ENCODE measurements around the gene KIAA1755. TPM values are rescaled to one million over a fixed set of nuclear protein-coding genes. Genes with fewer than 3 reads are reported as not detected.
A peak's percentile ranks its signal among the peaks of the same experiment; 100 is the strongest.

Gene KIAA1755
- total RNA-seq, 1 donor from 2014 or later: 15.2 TPM

- intact Hi-C loops (cut with DNase I): no loop called here
- TF ChIP-seq CTCF (IDR thresholded peaks at IDR 0.05): no peak
- peak in 1 of 2 donors; percentile 49 for DNase-seq (ENCODE audit: low spot score in 2 of 2)
- no peaks in the 10 kb centered on the region for H3K9me3 ChIP-seq
- H3K4me3 ChIP-seq: no peak overlapping the region
- H3K36me3 ChIP-seq: no peaks in the 10 kb centered on the region
- H3K27ac ChIP-seq: peak overlapping the region; percentile 46 to 54
- H3K4me1 ChIP-seq: peaks cover under 1 to 11% of the 10 kb centered on the region in 2 donors
- no peaks in the 10 kb centered on the region for H3K27me3 ChIP-seq
Observed at GRCh38 chr20:38196076-38196475, 64.5 kb downstream of the KIAA1755 start.

- no peaks in the 10 kb centered on the region for H3K36me3 ChIP-seq
- H3K9me3 ChIP-seq: no peaks in the 10 kb centered on the region
- DNase-seq (ENCODE audit: low spot score in 2 of 2): peak in 1 of 2 donors; percentile 52
- H3K27me3 ChIP-seq: no peaks in the 10 kb centered on the region
- no peak overlapping the region for H3K27ac ChIP-seq
- TF ChIP-seq CTCF (IDR thresholded peaks at IDR 0.05): no peak
- H3K4me1 ChIP-seq: peaks cover 5 to 11% of the 10 kb centered on the region in 2 donors
- intact Hi-C loops (cut with DNase I): no loop called here
- H3K4me3 ChIP-seq: no peak overlapping the region
Observed at GRCh38 chr20:38195521-38195920, 65.0 kb downstream of the KIAA1755 start.

GRCh38 chr20:38194971-38195504, 65.5 kb downstream of the KIAA1755 start:
- Histone ChIP-seq H3K4me1 (peaks cover 5 to 11% of the 10 kb centered on the region in 2 donors), H3K36me3 (no peaks in the 10 kb centered on the region), H3K9me3 (no peaks in the 10 kb centered on the region), H3K4me3 (no peak overlapping the region), H3K27me3 (no peaks in the 10 kb centered on the region), H3K27ac (no peak overlapping the region)
- TF ChIP-seq CTCF (IDR thresholded peaks at IDR 0.05): no peak
- intact Hi-C loops (cut with DNase I): no loop called here
- DNase-seq (ENCODE audit: low spot score in 2 of 2): peak in 1 of 2 donors; percentile 37

- H3K4me3 ChIP-seq: no peak overlapping the region
- no peak for TF ChIP-seq CTCF (IDR thresholded peaks at IDR 0.05)
- intact Hi-C loops (cut with DNase I): no loop called here
- H3K4me1 ChIP-seq: peaks cover 5 to 11% of the 10 kb centered on the region in 2 donors
- H3K9me3 ChIP-seq: no peaks in the 10 kb centered on the region
- H3K27ac ChIP-seq: no peak overlapping the region
- peak in 1 of 2 donors; percentile 49 for DNase-seq (ENCODE audit: low spot score in 2 of 2)
- H3K36me3 ChIP-seq: no peaks in the 10 kb centered on the region
- H3K27me3 ChIP-seq: no peaks in the 10 kb centered on the region
Observed at GRCh38 chr20:38193586-38194105, 66.9 kb downstream of the KIAA1755 start.

- H3K27me3 ChIP-seq: no peaks in the 10 kb centered on the region
- no peaks in the 10 kb centered on the region for H3K9me3 ChIP-seq
- intact Hi-C loops (cut with DNase I): no loop called here
- no peak overlapping the region for H3K27ac ChIP-seq
- H3K4me1 ChIP-seq: peaks cover 5 to 11% of the 10 kb centered on the region in 2 donors
- no peak overlapping the region for H3K4me3 ChIP-seq
- H3K36me3 ChIP-seq: no peaks in the 10 kb centered on the region
- TF ChIP-seq CTCF (IDR thresholded peaks at IDR 0.05): no peak
- DNase-seq (ENCODE audit: low spot score in 2 of 2): peak in 1 of 2 donors; percentile 27
Observed at GRCh38 chr20:38192323-38192885, 68.1 kb downstream of the KIAA1755 start.

Measured in ascending aorta (tissue), 2 donors.